Activated CD4-positive, alpha-beta T cell treated with anti-CD3 and anti-CD28 coated beads, Interleukin-2, amount 10 ng/mL, durations not matched to agents 7 days and 5 days (primary cell): Measurements from ENCODE around the gene MTFR2. TPM values are rescaled to one million over a fixed set of nuclear protein-coding genes. Genes with fewer than 3 reads are reported as not detected.
"Not testable (repeated sequence)": the region's sequence is repeated elsewhere in the genome, so short reads cannot be mapped to it uniquely, and the experiment has no call there.

Experiments used
- CTCF ChIA-PET: fragments of 350-600 bp; sonication (Branson Sonifier 250); formaldehyde crosslinking; loops from one replicate; lab custom pipeline; 2021; ENCODE audit warnings: antibody characterized with exemption; lab: Charles Lee
- POLR2A ChIA-PET: fragments of 350-600 bp; sonication (Branson Sonifier 250); formaldehyde crosslinking; loops from one replicate; lab custom pipeline; 2021; ENCODE audit warnings: antibody characterized with exemption; lab: Charles Lee
- DNase-seq: peaks from one replicate; pipeline ENCODE4 v3.0.0-alpha.2; 2020
- H3K27ac Mint-ChIP-seq: one replicate; pipeline ENCODE4 v1.8.0; 2021; ENCODE audit warnings: mild to moderate bottlenecking, moderate library complexity, mixed read lengths
- H3K27me3 Mint-ChIP-seq: one replicate; pipeline ENCODE4 v1.8.0; 2021; ENCODE audit warnings: mixed read lengths
- H3K36me3 Mint-ChIP-seq: one replicate; pipeline ENCODE4 v1.8.0; 2021; ENCODE audit warnings: low read depth, mixed read lengths
- H3K4me1 Mint-ChIP-seq: one replicate; pipeline ENCODE4 v1.8.0; 2021; ENCODE audit warnings: mixed read lengths
- H3K4me3 Mint-ChIP-seq: one replicate; pipeline ENCODE4 v1.8.0; 2021; ENCODE audit warnings: mild to moderate bottlenecking, moderate library complexity, mixed read lengths
- H3K9me3 Mint-ChIP-seq: one replicate; pipeline ENCODE4 v1.8.0; 2021; ENCODE audit warnings: mixed read lengths
- total RNA-seq, 2 experiments: library from RNA; stranded (reverse); gene quantifications; one replicate each; pipeline ENCODE4 v1.2.3, GENCODE V29; 2021

MTFR2 gene
- total RNA-seq, 2 experiments from 2014 or later, result 23.9 to 26.3 TPM

DNA sequence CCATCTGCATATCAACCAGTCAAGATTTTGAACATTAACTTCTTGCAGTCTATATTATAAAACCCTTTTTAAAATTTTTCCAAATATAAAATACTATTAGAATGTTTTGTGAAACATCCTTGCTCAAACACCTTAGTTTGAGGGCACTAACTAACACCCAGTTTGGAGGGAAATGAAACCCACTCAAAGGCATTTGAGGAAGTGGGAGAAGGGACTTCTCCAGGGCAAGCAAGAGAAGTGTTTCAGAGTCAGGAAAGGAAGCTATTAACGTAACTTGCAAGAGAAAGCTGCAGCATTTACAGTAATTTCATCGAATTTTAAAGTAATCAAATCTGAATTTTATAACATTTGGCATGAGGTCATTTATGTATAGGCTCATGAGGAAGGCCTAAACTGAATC is 21.3 kb downstream of the MTFR2 start:
- H3K27ac Mint-ChIP-seq, result no peak overlapping the region
- ChIA-PET POLR2A (no interaction called here), CTCF (interaction anchor here (2.4 kb wide), 1 partner anchor 21 kb away, joined by 10 read pairs; the partner anchor contains the start of gene MTFR2)
- peaks cover 15% of the 10 kb centered on the region for H3K36me3 Mint-ChIP-seq
- peaks cover 9% of the 10 kb centered on the region for H3K4me1 Mint-ChIP-seq
- DNase-seq, result no peak
- no peaks in the 10 kb centered on the region for H3K27me3 Mint-ChIP-seq
- H3K9me3 Mint-ChIP-seq, result no peaks in the 10 kb centered on the region
- H3K4me3 Mint-ChIP-seq, result no peak overlapping the region

DNA sequence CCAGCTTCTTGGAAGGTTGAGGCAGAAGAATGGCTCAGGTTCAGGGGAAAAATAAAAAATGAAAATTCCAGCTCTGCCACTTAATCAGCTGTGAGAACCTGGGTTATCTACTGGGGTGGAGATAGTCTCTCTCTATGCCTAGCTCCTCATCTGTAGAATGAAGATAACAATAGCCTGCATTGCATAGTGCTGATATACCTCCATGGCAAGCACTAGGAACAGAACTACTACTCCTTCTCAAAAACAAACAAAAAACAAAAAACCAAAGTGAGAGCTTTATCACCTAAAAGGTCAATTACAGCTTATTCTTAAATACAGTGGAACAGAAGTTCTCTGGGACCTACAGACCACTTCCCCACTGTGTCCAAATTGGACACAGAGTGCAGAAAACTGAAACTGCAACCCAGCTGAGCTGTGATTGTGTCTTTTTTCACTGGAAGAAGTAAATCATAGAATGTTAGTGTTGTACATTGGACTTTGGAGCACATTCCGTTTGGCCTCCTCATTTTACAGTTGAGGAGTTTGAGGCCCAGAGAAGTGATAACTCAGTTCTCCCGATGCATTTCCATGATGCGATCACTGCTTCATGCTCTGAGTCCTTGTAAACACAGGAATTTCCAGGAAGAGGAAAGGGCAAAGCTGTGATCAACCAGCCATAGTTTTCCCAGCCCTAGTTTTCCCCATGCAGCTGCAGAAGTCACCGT is 23.3 kb downstream of the MTFR2 start:
- Mint-ChIP-seq H3K27ac (no peak overlapping the region), H3K36me3 (peaks cover 11% of the 10 kb centered on the region), H3K9me3 (no peaks in the 10 kb centered on the region), H3K27me3 (no peaks in the 10 kb centered on the region), H3K4me3 (peak overlapping the region; percentile 20), H3K4me1 (peaks cover 9% of the 10 kb centered on the region)
- POLR2A ChIA-PET, result no interaction called here
- CTCF ChIA-PET, result interaction anchor here (0.6 to 2.4 kb wide), 27 partner anchors 8 to 782 kb away, joined by 3 to 12 read pairs (median 5); partner anchors contain the start of genes AHI1, BCLAF1 and MTFR2
- DNase-seq, result no peak

DNA sequence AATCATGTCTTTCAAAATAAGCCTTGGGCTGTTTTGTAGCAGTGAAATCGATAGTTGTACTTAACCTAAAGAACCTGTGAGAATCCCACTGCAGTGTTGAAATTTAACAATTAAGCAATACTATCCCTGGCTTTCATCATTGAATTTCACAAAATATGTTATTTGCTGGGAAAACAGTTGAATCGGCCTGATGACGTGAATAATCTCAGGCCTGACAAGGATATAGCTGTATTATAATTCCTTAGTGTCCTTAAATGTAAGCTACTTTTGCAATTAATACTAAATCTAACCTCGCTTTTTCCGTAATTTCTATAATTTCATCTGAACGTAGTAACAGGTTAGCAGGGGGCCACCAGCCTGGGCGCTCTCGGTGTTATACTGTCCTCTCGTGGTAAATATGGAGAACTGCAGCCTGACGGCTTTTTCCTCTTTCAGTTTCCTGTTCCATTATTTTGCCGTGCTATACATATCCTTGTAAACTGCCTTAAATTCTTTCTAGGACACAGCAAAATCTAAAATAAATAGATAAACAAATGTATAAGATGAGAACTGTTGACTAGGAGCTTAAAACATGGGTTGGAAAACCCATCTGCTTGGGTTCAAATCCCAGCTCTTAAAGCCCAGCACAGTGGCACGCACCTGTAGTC is 24.0 kb downstream of the MTFR2 start:
- peak overlapping the region; percentile 20 for H3K4me3 Mint-ChIP-seq
- H3K4me1 Mint-ChIP-seq, result peaks cover 9% of the 10 kb centered on the region
- no peaks in the 10 kb centered on the region for H3K9me3 Mint-ChIP-seq
- H3K27ac Mint-ChIP-seq, result peak overlapping the region; percentile 38
- H3K27me3 Mint-ChIP-seq, result no peaks in the 10 kb centered on the region
- ChIA-PET CTCF (interaction anchor here (0.6 to 2.4 kb wide), 33 partner anchors 9 to 1532 kb away, joined by 3 to 12 read pairs (median 4); partner anchors contain the start of genes AHI1, BCLAF1 and MTFR2), POLR2A (no interaction called here)
- peaks cover 11% of the 10 kb centered on the region for H3K36me3 Mint-ChIP-seq
- DNase-seq, result peak; percentile 63

DNA sequence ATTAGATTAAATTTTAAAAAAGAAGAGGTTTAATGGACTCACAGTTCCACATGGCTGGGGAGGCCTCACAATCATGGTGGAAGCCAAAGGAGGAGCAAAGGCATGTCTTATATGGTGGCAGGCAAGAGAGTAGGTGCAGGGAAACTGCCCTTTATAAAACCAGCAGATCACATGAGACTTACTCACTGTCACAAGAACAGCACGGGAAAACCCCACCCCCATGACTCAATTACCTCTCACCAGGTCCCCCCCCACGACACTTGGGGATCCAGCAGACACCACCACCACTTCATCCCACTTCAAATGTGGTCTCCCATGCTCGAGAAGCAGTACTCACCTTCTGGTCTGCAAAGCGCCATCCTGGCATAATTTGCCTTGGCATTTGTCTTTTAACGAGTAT is 24.6 kb downstream of the MTFR2 start:
- Mint-ChIP-seq H3K36me3 (peaks cover 6% of the 10 kb centered on the region), H3K27ac (no peak overlapping the region), H3K4me1 (peaks cover 9% of the 10 kb centered on the region), H3K4me3 (no peak overlapping the region), H3K9me3 (no peaks in the 10 kb centered on the region), H3K27me3 (no peaks in the 10 kb centered on the region)
- ChIA-PET POLR2A (no interaction called here), CTCF (interaction anchor here (0.6 to 2.3 kb wide), 21 partner anchors 8 to 1532 kb away, joined by 3 to 12 read pairs (median 4); partner anchors contain the start of genes BCLAF1 and MTFR2)
- DNase-seq, result no peak

DNA sequence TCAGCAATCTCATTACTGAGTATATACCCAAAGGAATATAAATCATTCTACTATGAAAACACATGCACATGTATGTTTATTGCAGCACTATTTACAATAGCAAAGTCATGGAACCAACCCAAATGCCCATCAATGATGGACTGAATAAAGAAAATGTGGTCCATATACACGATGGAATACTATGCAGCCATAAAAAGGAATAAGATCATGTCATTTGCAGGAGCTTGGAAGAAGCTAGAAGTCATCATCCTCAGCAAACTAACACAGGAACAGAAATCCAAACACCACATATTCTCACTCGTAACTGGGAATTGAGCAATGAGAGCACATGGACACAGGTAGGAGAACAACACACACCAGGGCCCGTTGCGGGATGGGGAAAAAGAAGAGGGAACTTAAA is 25.1 kb downstream of the MTFR2 start:
- H3K4me3 Mint-ChIP-seq, DNase-seq, CTCF ChIA-PET, H3K36me3 Mint-ChIP-seq, POLR2A ChIA-PET, H3K4me1 Mint-ChIP-seq, H3K27ac Mint-ChIP-seq, H3K9me3 Mint-ChIP-seq, H3K27me3 Mint-ChIP-seq: not testable (repeated sequence)

DNA sequence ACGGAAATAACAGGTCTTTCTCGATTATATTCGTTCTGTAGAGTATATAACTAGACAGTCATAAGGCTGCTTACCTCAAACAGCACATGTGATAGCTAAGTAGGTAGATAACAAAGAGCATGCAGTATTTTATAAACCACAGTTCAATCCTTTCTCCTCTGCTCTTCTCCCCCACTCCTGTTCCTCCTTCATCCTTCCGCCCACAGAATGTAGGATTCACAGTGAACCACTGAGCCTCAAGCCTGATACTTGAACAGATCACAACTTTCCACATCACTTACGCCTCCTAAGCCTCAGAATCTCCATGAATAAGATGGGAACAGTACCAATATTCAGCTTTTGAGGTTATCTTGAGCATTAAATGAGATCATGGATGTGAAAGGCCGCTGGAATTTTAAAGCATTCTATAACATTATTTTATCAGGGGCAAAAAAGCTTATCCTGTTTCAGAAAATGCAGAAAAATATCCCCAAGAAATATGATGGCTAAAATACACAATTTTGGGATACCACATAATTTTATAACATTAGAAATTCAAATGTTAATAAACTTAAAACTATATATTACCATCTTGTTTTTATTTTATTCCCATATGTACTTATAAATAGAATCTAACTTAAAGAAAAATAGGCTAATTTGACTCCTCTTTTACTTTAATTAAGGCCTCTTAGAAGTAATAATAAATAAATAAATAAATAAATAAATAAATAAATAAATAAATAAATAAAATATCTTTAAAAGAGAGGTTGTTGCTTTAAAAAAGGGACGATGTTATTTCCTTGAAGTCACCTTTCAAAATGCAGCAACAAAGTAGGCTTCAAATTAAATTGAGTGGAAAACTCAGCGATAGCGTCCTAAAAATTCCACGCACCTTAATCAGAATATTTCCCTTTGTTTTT is 33.4 kb downstream of the MTFR2 start:
- POLR2A ChIA-PET, result no interaction called here
- no peaks in the 10 kb centered on the region for H3K36me3 Mint-ChIP-seq
- CTCF ChIA-PET, result interaction anchor here (1.2 to 1.9 kb wide), 3 partner anchors 9 to 695 kb away, joined by 3 to 6 read pairs (median 3); no protein-coding TSS in a partner anchor
- no peaks in the 10 kb centered on the region for H3K27me3 Mint-ChIP-seq
- no peaks in the 10 kb centered on the region for H3K4me1 Mint-ChIP-seq
- peaks cover 10% of the 10 kb centered on the region for H3K9me3 Mint-ChIP-seq
- no peak overlapping the region for H3K4me3 Mint-ChIP-seq
- no peak for DNase-seq
- no peak overlapping the region for H3K27ac Mint-ChIP-seq

DNA sequence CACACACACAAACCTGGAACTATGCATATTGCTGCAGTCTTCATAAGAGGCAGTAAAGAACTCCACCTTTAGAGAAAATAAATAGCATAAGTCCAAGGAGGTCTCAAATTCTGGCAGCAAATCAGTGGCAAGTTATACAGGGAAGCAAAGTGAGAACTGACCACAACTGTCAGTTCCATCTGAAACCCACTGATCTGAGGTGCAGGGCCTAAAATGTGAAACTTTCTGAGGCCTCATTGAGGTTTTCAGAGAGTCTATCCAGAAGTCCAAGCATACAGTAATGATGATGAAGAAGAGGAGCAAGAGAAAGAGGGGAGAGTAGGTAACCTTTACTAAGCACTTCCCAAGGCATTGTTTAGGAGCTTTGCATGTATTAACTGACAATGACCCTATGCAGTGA is 36.3 kb downstream of the MTFR2 start:
- CTCF ChIA-PET, result no interaction called here
- no peak for DNase-seq
- Mint-ChIP-seq H3K4me1 (no peaks in the 10 kb centered on the region), H3K36me3 (no peaks in the 10 kb centered on the region), H3K4me3 (no peak overlapping the region), H3K9me3 (peaks cover 4% of the 10 kb centered on the region), H3K27me3 (no peaks in the 10 kb centered on the region), H3K27ac (no peak overlapping the region)
- POLR2A ChIA-PET, result no interaction called here

DNA sequence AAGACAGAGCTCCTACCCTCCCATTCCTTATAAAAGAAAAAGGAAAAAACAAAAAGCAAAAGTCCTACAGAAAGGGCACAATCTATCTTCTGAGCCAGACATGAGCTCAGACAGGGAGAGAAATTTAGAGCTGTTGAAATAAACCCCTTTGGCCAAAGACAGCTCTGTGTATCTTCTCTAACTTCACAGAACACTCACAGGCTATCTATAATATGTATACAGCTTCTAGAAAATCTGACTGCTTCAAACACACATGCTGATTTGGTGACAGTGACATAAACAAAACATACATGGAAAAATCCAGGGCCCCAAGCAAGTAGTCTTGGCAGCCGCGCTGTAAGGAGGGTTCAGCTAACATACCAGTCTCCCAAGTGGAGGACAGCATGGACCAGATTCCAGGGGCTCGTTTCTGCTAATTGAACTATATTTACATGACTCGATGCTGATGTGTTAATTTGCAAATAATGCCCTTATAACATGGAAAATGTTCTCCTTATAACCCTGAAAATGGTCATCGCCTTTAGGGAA is 37.0 kb downstream of the MTFR2 start:
- Mint-ChIP-seq H3K27ac (no peak overlapping the region), H3K36me3 (no peaks in the 10 kb centered on the region), H3K9me3 (peaks cover 2% of the 10 kb centered on the region), H3K27me3 (no peaks in the 10 kb centered on the region), H3K4me3 (no peak overlapping the region), H3K4me1 (no peaks in the 10 kb centered on the region)
- ChIA-PET CTCF (interaction anchor here (0.7 to 2.8 kb wide), 2 partner anchors 14 to 47 kb away, joined by 3 to 10 read pairs; no protein-coding TSS in a partner anchor), POLR2A (no interaction called here)
- no peak for DNase-seq

DNA sequence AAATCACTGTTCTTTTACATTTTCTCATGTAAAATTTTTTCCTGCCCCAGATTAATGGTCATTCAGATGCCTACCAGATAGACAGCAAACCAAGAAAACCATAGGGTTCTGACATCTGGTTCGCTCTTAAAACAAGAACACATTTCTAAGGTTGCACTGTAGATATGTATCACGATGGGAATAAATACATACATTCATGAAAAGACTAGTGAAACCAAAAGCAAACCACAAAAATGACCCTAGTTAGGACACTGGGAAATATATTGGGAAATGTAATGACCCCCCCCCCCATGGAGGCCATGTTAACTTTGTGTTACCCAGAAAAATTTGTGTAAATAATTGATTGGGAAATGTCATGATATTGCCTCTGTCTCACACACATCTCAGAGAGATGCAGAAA is 37.5 kb downstream of the MTFR2 start:
- CTCF ChIA-PET, result interaction anchor here (0.7 to 2.8 kb wide), 2 partner anchors 14 to 48 kb away, joined by 3 to 10 read pairs; no protein-coding TSS in a partner anchor
- H3K9me3 Mint-ChIP-seq, result peaks cover 2% of the 10 kb centered on the region
- H3K4me3 Mint-ChIP-seq, result no peak overlapping the region
- POLR2A ChIA-PET, result no interaction called here
- no peak for DNase-seq
- H3K27me3 Mint-ChIP-seq, result no peaks in the 10 kb centered on the region
- H3K27ac Mint-ChIP-seq, result no peak overlapping the region
- H3K36me3 Mint-ChIP-seq, result no peaks in the 10 kb centered on the region
- no peaks in the 10 kb centered on the region for H3K4me1 Mint-ChIP-seq

DNA sequence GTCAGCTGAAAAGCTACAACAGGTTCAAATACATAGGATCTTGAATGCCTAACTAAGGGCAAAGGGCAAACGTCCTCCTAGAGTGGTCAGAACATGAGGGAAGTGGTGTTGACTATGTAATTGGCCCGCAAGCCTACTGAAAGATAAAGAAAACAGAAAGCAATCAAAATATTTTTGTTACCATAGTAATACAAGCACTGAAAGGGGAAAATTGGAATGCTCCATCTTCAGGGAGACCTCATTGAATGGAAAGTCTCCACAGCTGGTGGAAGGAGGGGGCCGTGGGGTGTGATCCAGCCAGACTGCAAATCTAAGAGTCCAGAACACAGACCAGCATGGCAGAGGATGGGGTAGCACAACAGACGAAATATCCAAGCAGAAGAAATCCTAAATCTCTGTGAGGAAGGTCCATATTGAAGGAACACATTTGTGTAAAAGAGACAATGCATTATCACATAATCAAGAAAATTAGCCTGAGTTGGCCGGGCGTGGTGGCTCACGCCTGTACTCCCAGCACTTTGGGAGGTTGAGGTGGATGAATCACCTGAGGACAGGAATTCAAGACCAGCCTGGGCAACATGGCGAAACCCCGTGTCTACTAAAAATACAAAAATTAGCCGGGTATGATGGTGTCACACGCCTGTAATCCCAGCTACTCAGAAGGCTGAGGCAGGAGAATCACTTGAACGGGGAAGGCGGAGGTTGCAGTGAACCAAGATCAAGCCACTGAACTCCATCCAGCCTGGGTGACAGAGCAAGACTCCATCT is 39.5 kb downstream of the MTFR2 start:
- Mint-ChIP-seq H3K36me3 (no peaks in the 10 kb centered on the region), H3K9me3 (peaks cover 2% of the 10 kb centered on the region), H3K27me3 (peaks cover 2% of the 10 kb centered on the region), H3K4me1 (no peaks in the 10 kb centered on the region), H3K27ac (no peak overlapping the region), H3K4me3 (no peak overlapping the region)
- CTCF ChIA-PET, result interaction anchor here (2.8 kb wide), 1 partner anchor 16 kb away, joined by 10 read pairs; no protein-coding TSS in a partner anchor
- POLR2A ChIA-PET, result no interaction called here
- DNase-seq, result no peak

DNA sequence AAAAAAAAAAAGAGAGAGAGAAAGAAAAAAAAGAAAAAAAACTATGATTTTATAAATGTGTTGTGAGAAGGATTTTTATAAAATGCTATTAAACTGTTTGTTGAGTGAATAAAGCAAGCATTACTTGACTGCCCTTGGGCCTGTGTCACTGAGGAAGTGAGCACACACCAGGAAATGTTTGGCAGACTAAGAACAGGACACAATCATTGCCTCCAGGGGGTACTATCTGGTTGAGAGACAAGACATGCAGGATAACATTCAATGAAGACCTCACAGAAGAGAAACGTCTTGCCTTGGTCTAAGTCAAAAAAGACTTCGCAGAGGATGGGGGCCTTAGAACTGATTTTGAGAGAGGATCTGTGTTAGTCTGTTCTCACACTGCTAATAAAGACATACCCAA is 40.6 kb downstream of the MTFR2 start:
- no peaks in the 10 kb centered on the region for H3K4me1 Mint-ChIP-seq
- H3K4me3 Mint-ChIP-seq, result no peak overlapping the region
- no peak overlapping the region for H3K27ac Mint-ChIP-seq
- DNase-seq, result no peak
- CTCF ChIA-PET, result no interaction called here
- H3K36me3 Mint-ChIP-seq, result no peaks in the 10 kb centered on the region
- H3K9me3 Mint-ChIP-seq, result peaks cover 2% of the 10 kb centered on the region
- H3K27me3 Mint-ChIP-seq, result peaks cover 2% of the 10 kb centered on the region
- POLR2A ChIA-PET, result no interaction called here

DNA sequence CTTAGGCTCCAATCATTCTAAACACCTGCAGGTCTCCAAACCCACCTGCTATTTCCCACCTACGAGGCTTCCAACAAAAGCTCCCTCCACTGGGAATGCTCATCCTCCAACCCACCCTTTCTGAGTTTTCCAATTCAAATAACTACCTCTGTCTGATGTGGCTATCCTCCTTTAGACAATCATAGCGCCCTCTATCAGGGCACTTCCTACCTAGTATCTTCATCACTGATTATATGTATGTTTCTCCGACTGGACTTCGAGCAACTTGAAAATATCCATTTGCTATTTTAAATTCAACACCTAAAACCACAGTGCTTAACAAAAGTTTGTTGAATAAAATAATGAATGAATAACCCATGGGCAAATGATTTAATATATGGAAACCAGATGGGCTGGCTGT is 41.3 kb downstream of the MTFR2 start:
- H3K9me3 Mint-ChIP-seq, result peaks cover 2% of the 10 kb centered on the region

More for the DNA sequence above, 41.3 kb downstream of the MTFR2 start:
- POLR2A ChIA-PET, result no interaction called here
- Mint-ChIP-seq H3K27ac (no peak overlapping the region), H3K27me3 (peaks cover 2% of the 10 kb centered on the region), H3K4me3 (no peak overlapping the region), H3K36me3 (no peaks in the 10 kb centered on the region), H3K4me1 (no peaks in the 10 kb centered on the region)
- CTCF ChIA-PET, result interaction anchor here (0.6 kb wide), 1 partner anchor 746 kb away, joined by 5 read pairs; no protein-coding TSS in a partner anchor
- no peak for DNase-seq
